Caco-2 (cell line): ENCODE measurements around the gene PLAC8L1. TPM values are rescaled to one million over a fixed set of nuclear protein-coding genes. Genes with fewer than 3 reads are reported as not detected.

Source experiments
- BruUV-seq: library from RNA; stranded (reverse); fragments of 400-500 nt; replicated peaks from 2 replicates; lab custom pipeline; 2021; lab: Mats Ljungman, UMichigan
- CTCF ChIA-PET: fragments of 300-600 bp; sonication (Branson Sonifier 250); formaldehyde crosslinking; loops from one replicate; lab custom pipeline; 2022; ENCODE audit warnings: antibody characterized with exemption; lab: Charles Lee
- POLR2A ChIA-PET: fragments of 300-600 bp; sonication (Branson Sonifier 250); formaldehyde crosslinking; loops from one replicate; lab custom pipeline; 2022; ENCODE audit warnings: antibody characterized with exemption; lab: Charles Lee
- DNase-seq, 2 experiments: peaks; one replicate each; pipeline versions ENCODE4 v3.0.0 to v3.0.0-alpha.2; 2020 to 2022
- H3K27me3 ChIP-seq: replicated peaks from 2 replicates; pipeline ENCODE4 v1.6.0; 2011; ENCODE audit warnings: low read length; ENCODE audit not compliant: control insufficient read depth, insufficient read depth
- H3K36me3 ChIP-seq: 2 replicates; pipeline ENCODE4 v1.5.1; 2011; ENCODE audit warnings: low read length; ENCODE audit not compliant: control insufficient read depth, insufficient read depth
- H3K4me1 ChIP-seq: fragments of 250-450 bp; sonication (Bioruptor Pico); 2 replicates; pipeline ENCODE4 v1.5.1; 2020; ENCODE audit warnings: mild to moderate bottlenecking
- H3K4me3 ChIP-seq: 2 replicates; pipeline ENCODE4 v1.5.1; 2011; ENCODE audit warnings: low read depth, mild to moderate bottlenecking, control low read depth, low read length
- H3K9me3 ChIP-seq: fragments of 250-450 bp; sonication (Bioruptor Pico); 2 replicates; pipeline ENCODE4 v1.5.1; 2020; ENCODE audit warnings: mild to moderate bottlenecking, moderate library complexity
- H3K27ac Mint-ChIP-seq: one replicate; pipeline ENCODE4 v1.8.0; 2022; ENCODE audit warnings: mixed read lengths; ENCODE audit not compliant: unreplicated experiment
- H3K27me3 Mint-ChIP-seq: one replicate; pipeline ENCODE4 v1.8.0; 2022; ENCODE audit warnings: mixed read lengths; ENCODE audit not compliant: insufficient read depth, unreplicated experiment
- H3K36me3 Mint-ChIP-seq: one replicate; pipeline ENCODE4 v1.8.0; 2022; ENCODE audit warnings: mild to moderate bottlenecking, mixed read lengths; ENCODE audit not compliant: insufficient read depth, unreplicated experiment
- H3K4me1 Mint-ChIP-seq: one replicate; pipeline ENCODE4 v1.8.0; 2022; ENCODE audit warnings: low read depth, mixed read lengths; ENCODE audit not compliant: unreplicated experiment
- H3K4me3 Mint-ChIP-seq: one replicate; pipeline ENCODE4 v1.8.0; 2022; ENCODE audit warnings: mild to moderate bottlenecking, moderate library complexity, mixed read lengths; ENCODE audit not compliant: unreplicated experiment
- H3K9me3 Mint-ChIP-seq: one replicate; pipeline ENCODE4 v1.8.0; 2022; ENCODE audit warnings: mixed read lengths; ENCODE audit not compliant: unreplicated experiment
- intact Hi-C: fragments of 100-400 bp; cut with micrococcal nuclease; formaldehyde crosslinking; loops from one replicate; pipeline ENCODE4 v1.10.0; 2022; ENCODE audit not compliant: unreplicated experiment
- total RNA-seq: library from RNA; stranded (reverse); gene quantifications from 2 replicates; pipeline ENCODE4 v1.2.3, GENCODE V29; 2022
- TF ChIP-seq, protein P1 (sequence below), 2 experiments: fragments of 200-600 bp in 1 of 2; IDR thresholded peaks; 1 replicate in 1 of 2; 2 replicates in 1 of 2; pipeline versions ENCODE4 v1.5.1 to v1.8.0; 2011 to 2022; ENCODE audit warnings: antibody characterized with exemption in 1 of 2, control low read depth in 1 of 2, inconsistent platforms in 1 of 2, low read depth in 1 of 2, low read length in 1 of 2, mild to moderate bottlenecking in 1 of 2, moderate library complexity in 1 of 2; ENCODE audit not compliant: insufficient read depth in 1 of 2, severe bottlenecking in 1 of 2, unreplicated experiment in 1 of 2

PLAC8L1 gene
- total RNA-seq, 1 experiment from 2014 or later, result 1.0 TPM

DNA sequence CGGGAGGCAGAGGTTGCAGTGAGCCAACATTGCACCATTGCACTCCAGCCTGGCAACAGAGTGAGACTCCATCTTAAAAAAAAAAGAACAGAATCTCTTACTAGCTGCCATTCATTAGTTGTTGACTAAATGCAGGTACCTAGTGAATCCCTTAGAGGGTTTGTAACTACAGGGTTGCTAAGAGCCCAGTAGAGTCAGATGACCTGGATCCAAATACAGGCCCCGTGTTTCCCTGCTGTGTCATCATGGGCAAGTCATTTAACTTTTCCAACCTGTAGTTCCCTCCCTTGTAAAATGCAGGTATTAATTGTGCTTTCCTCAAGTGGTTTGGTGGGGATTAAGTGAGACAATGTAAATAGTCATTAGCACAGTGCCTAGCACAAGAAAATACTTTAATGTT is 32.8 kb downstream of the PLAC8L1 start:
- peaks cover 32% of the 10 kb centered on the region for H3K36me3 Mint-ChIP-seq
- DNase-seq, result no peak
- Histone ChIP-seq H3K9me3 (no peaks in the 10 kb centered on the region), H3K36me3 (no peaks in the 10 kb centered on the region; the same call in 1 of the 2 replicates), H3K27me3 (no peaks in the 10 kb centered on the region), H3K4me3 (no peak overlapping the region), H3K4me1 (no peaks in the 10 kb centered on the region)
- no peaks in the 10 kb centered on the region for H3K9me3 Mint-ChIP-seq
- H3K27ac Mint-ChIP-seq, result no peak overlapping the region
- no peaks in the 10 kb centered on the region for H3K27me3 Mint-ChIP-seq
- TF ChIP-seq, protein P1, sequence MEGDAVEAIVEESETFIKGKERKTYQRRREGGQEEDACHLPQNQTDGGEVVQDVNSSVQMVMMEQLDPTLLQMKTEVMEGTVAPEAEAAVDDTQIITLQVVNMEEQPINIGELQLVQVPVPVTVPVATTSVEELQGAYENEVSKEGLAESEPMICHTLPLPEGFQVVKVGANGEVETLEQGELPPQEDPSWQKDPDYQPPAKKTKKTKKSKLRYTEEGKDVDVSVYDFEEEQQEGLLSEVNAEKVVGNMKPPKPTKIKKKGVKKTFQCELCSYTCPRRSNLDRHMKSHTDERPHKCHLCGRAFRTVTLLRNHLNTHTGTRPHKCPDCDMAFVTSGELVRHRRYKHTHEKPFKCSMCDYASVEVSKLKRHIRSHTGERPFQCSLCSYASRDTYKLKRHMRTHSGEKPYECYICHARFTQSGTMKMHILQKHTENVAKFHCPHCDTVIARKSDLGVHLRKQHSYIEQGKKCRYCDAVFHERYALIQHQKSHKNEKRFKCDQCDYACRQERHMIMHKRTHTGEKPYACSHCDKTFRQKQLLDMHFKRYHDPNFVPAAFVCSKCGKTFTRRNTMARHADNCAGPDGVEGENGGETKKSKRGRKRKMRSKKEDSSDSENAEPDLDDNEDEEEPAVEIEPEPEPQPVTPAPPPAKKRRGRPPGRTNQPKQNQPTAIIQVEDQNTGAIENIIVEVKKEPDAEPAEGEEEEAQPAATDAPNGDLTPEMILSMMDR (IDR thresholded peaks at IDR 0.05; ENCODE audit: insufficient read depth in 1 of 2, low read depth in 1 of 2, low read length in 1 of 2, severe bottlenecking in 1 of 2, unreplicated experiment in 1 of 2), result no peak
- ChIA-PET POLR2A (no interaction called here), CTCF (interaction anchor here (0.6 kb wide), 1 partner anchor 43 kb away, joined by 3 read pairs; no protein-coding TSS in a partner anchor)
- no peak overlapping the region for H3K4me3 Mint-ChIP-seq
- H3K4me1 Mint-ChIP-seq, result no peaks in the 10 kb centered on the region
- intact Hi-C loops, result no loop called here
- no TSS peak for BruUV-seq

DNA sequence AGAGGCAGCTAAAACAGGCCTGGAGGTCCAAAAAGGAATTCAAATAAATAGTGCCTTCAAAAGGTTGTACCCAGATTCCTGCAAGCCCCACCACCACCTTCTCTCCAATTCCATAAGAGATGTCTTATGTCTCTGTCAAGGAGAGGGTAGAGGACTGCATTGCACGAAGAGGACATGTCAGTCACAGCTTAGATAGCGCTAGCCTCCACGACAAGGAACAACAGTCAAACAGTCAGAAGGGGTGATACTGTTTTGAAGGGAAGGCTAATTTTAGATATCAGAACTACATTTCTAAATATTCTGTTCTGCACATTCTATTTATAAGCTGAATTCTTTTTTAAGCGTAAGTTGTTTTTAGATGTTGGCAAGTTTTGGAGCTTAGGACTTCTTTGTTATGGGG is 34.2 kb downstream of the PLAC8L1 start:
- Mint-ChIP-seq H3K27ac (no peak overlapping the region), H3K4me1 (no peaks in the 10 kb centered on the region), H3K4me3 (no peak overlapping the region), H3K27me3 (no peaks in the 10 kb centered on the region), H3K36me3 (peaks cover 37% of the 10 kb centered on the region), H3K9me3 (no peaks in the 10 kb centered on the region)
- no peak for DNase-seq
- ChIA-PET POLR2A (interaction anchor here (0.6 kb wide), 1 partner anchor 184 kb away, joined by 3 read pairs; no protein-coding TSS in a partner anchor), CTCF (no interaction called here)
- Histone ChIP-seq H3K36me3 (no peaks in the 10 kb centered on the region; the same call in 1 of the 2 replicates), H3K27me3 (no peaks in the 10 kb centered on the region), H3K4me1 (no peaks in the 10 kb centered on the region), H3K4me3 (no peak overlapping the region), H3K9me3 (no peaks in the 10 kb centered on the region)
- intact Hi-C loops, result no loop called here
- TF ChIP-seq, protein P1 (IDR thresholded peaks at IDR 0.05; ENCODE audit: insufficient read depth in 1 of 2, low read depth in 1 of 2, low read length in 1 of 2, severe bottlenecking in 1 of 2, unreplicated experiment in 1 of 2), result no peak
- no TSS peak for BruUV-seq

DNA sequence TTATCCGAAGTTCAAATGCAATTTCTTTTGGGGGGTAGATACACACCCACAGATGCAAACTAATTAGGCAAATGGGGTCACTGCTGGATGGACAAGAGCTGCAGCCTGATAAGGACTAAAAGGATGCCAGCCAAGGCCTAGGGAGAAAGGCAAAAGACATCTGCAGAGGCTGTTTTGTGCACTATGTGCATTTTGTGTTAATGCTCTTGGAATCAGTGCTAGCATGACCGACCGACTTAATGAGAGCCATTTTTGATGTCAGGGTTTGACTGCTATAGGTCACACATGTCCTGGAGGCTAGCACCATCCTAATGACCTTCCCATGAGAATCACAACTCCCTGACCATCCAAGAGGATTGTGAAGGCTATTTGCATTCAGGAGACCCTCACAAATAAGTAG is 34.6 kb downstream of the PLAC8L1 start:
- H3K27me3 Mint-ChIP-seq, result no peaks in the 10 kb centered on the region

More for the DNA sequence above, 34.6 kb downstream of the PLAC8L1 start:
- intact Hi-C loops, result no loop called here
- no TSS peak for BruUV-seq
- Mint-ChIP-seq H3K4me3 (no peak overlapping the region), H3K27ac (no peak overlapping the region), H3K4me1 (no peaks in the 10 kb centered on the region), H3K36me3 (peaks cover 33% of the 10 kb centered on the region), H3K9me3 (no peaks in the 10 kb centered on the region)
- TF ChIP-seq, protein P1 (IDR thresholded peaks at IDR 0.05; ENCODE audit: insufficient read depth in 1 of 2, low read depth in 1 of 2, low read length in 1 of 2, severe bottlenecking in 1 of 2, unreplicated experiment in 1 of 2), result no peak
- CTCF ChIA-PET, result no interaction called here
- no peak overlapping the region for H3K4me3 ChIP-seq
- POLR2A ChIA-PET, result no interaction called here
- DNase-seq, result no peak
- H3K9me3 ChIP-seq, result no peaks in the 10 kb centered on the region
- H3K4me1 ChIP-seq, result no peaks in the 10 kb centered on the region
- H3K36me3 ChIP-seq, result peaks cover 2% of the 10 kb centered on the region; the same call in 1 of the 2 replicates
- no peaks in the 10 kb centered on the region for H3K27me3 ChIP-seq
